ENCODE data around the gene AK5. TPM values are rescaled to one million over a fixed set of nuclear protein-coding genes. Genes with fewer than 3 reads are reported as not detected.

The AK5 gene
- total RNA-seq, 1 experiment from 2014 or later = 3.8 TPM

GRCh38 chr1:77424236-77424635 is 142.4 kb downstream of the AK5 start:
- Histone ChIP-seq H3K9me3 (ENCODE audit: low read length) (0 out of 2 replicates have a peak, but pooled peaks cover 9% of the 10 kb centered on the region), H3K27ac (ENCODE audit: low read length) (no peak overlapping the region), H2AFZ (ENCODE audit: low read length) (no peak overlapping the region), H3K9ac (ENCODE audit: low read length) (no peak overlapping the region), H3F3A (ENCODE audit: low read length, unreplicated experiment) (no peaks in the 10 kb centered on the region), H3K4me2 (ENCODE audit: low read length) (no peak overlapping the region), H3K4me1 (ENCODE audit: insufficient read depth, low read length) (peaks cover 18% of the 10 kb centered on the region), H3K36me3 (ENCODE audit: low read depth, low read length) (no peaks in the 10 kb centered on the region), H3K4me3 (ENCODE audit: low read length) (no peak overlapping the region), H3K79me2 (ENCODE audit: low read length) (no peaks in the 10 kb centered on the region), H3K27me3 (ENCODE audit: low read length) (no peaks in the 10 kb centered on the region), H4K20me1 (ENCODE audit: low read length) (no peaks in the 10 kb centered on the region), H3K9me2 (replicated peaks; ENCODE audit: low read length) (no peaks in the 10 kb centered on the region)
- DNase-seq (peak; percentile 47), ATAC-seq (peak; percentile 55)
- CTCF ChIA-PET = no interaction called here
- intact Hi-C loops (cut with micrococcal nuclease) = no loop called here
- TF ChIP-seq CTCF (conservative IDR thresholded peaks at IDR 0.05; ENCODE audit: low read depth, low read length) (no peak), EZH2phosphoT487 (IDR thresholded peaks at IDR 0.05; ENCODE audit: borderline replicate concordance, low read length) (no peak), EZH2 (IDR thresholded peaks at IDR 0.05; ENCODE audit: low read length, unreplicated experiment) (no peak)
- POLR2A ChIA-PET (ENCODE audit: unreplicated experiment) = no interaction called here
- no TSS peak for BruUV-seq (replicated peaks)

- no peak for ATAC-seq
- BruUV-seq (replicated peaks) = no TSS peak
- Histone ChIP-seq H3K27me3 (ENCODE audit: low read length) (no peaks in the 10 kb centered on the region), H3K9me2 (replicated peaks; ENCODE audit: low read length) (no peaks in the 10 kb centered on the region), H3K4me3 (ENCODE audit: low read length) (no peak overlapping the region), H3F3A (ENCODE audit: low read length, unreplicated experiment) (no peaks in the 10 kb centered on the region), H3K27ac (ENCODE audit: low read length) (no peak overlapping the region), H3K79me2 (ENCODE audit: low read length) (no peaks in the 10 kb centered on the region), H2AFZ (ENCODE audit: low read length) (no peak overlapping the region), H3K4me1 (ENCODE audit: insufficient read depth, low read length) (peaks cover 9% of the 10 kb centered on the region), H3K9me3 (ENCODE audit: low read length) (0 out of 2 replicates have a peak, but pooled peaks cover 9% of the 10 kb centered on the region), H3K4me2 (ENCODE audit: low read length) (no peak overlapping the region), H3K36me3 (ENCODE audit: low read depth, low read length) (no peaks in the 10 kb centered on the region), H4K20me1 (ENCODE audit: low read length) (no peaks in the 10 kb centered on the region), H3K9ac (ENCODE audit: low read length) (no peak overlapping the region)
- TF ChIP-seq CTCF (conservative IDR thresholded peaks at IDR 0.05; ENCODE audit: low read depth, low read length) (no peak), EZH2phosphoT487 (IDR thresholded peaks at IDR 0.05; ENCODE audit: borderline replicate concordance, low read length) (no peak), EZH2 (IDR thresholded peaks at IDR 0.05; ENCODE audit: low read length, unreplicated experiment) (no peak)
- intact Hi-C loops (cut with micrococcal nuclease) = no loop called here
- DNase-seq = no peak
- POLR2A ChIA-PET (ENCODE audit: unreplicated experiment) = no interaction called here
- CTCF ChIA-PET = no interaction called here
These were observed 146.2 kb downstream of the AK5 start for GRCh38 chr1:77428068-77428467.

GRCh38 chr1:77430966-77431690 is 149.3 kb downstream of the AK5 start:
- Histone ChIP-seq H3K27me3 (ENCODE audit: low read length) (no peaks in the 10 kb centered on the region), H3K9me3 (ENCODE audit: low read length) (0 out of 2 replicates have a peak, but pooled peaks cover 8% of the 10 kb centered on the region), H3K4me3 (ENCODE audit: low read length) (no peak overlapping the region), H3K9me2 (replicated peaks; ENCODE audit: low read length) (no peaks in the 10 kb centered on the region), H3F3A (ENCODE audit: low read length, unreplicated experiment) (no peaks in the 10 kb centered on the region), H4K20me1 (ENCODE audit: low read length) (no peaks in the 10 kb centered on the region), H3K27ac (ENCODE audit: low read length) (no peak overlapping the region), H3K4me1 (ENCODE audit: insufficient read depth, low read length) (no peaks in the 10 kb centered on the region), H2AFZ (ENCODE audit: low read length) (no peak overlapping the region), H3K79me2 (ENCODE audit: low read length) (no peaks in the 10 kb centered on the region), H3K4me2 (ENCODE audit: low read length) (no peak overlapping the region), H3K9ac (ENCODE audit: low read length) (no peak overlapping the region), H3K36me3 (ENCODE audit: low read depth, low read length) (no peaks in the 10 kb centered on the region)
- DNase-seq (no peak), ATAC-seq (no peak)
- BruUV-seq (replicated peaks) = no TSS peak
- intact Hi-C loops (cut with micrococcal nuclease) = no loop called here
- ChIA-PET POLR2A (ENCODE audit: unreplicated experiment) (no interaction called here), CTCF (interaction anchor here (0.6 kb wide), 1 partner anchor 43 kb away, joined by 3 read pairs; no protein-coding TSS in a partner anchor)
- TF ChIP-seq EZH2 (IDR thresholded peaks at IDR 0.05; ENCODE audit: low read length, unreplicated experiment) (no peak), EZH2phosphoT487 (IDR thresholded peaks at IDR 0.05; ENCODE audit: borderline replicate concordance, low read length) (no peak), CTCF (conservative IDR thresholded peaks at IDR 0.05; ENCODE audit: low read depth, low read length) (no peak)
